ENCODE data around the gene IGFBP2.

IGFBP2 gene

GRCh38 chr2:216636551-216637450 is 3.6 kb downstream of the IGFBP2 start:
- no peak for TF ChIP-seq CTCF (IDR thresholded peaks at IDR 0.05; ENCODE audit: low read depth, low read length)
- DNase-seq (ENCODE audit: low read depth in 2 of 2) = peak; percentile 22 to 33
- no peak overlapping the region for H3K4me3 ChIP-seq (replicated peaks in 1 of 2; ENCODE audit: low read depth in 2 of 2, low read length in 2 of 2)

GRCh38 chr2:216637472-216637871 is 4.3 kb downstream of the IGFBP2 start:
- no peak overlapping the region for H3K4me3 ChIP-seq (replicated peaks in 1 of 2; ENCODE audit: low read depth in 2 of 2, low read length in 2 of 2)
- TF ChIP-seq CTCF (IDR thresholded peaks at IDR 0.05; ENCODE audit: low read depth, low read length) = no peak
- no peak for DNase-seq (ENCODE audit: low read depth in 2 of 2)

- TF ChIP-seq CTCF (IDR thresholded peaks at IDR 0.05; ENCODE audit: low read depth, low read length) = no peak
- peak in 1 of 2 donors; percentile 87 for DNase-seq (ENCODE audit: low read depth in 2 of 2)
- H3K4me3 ChIP-seq (replicated peaks in 1 of 2; ENCODE audit: low read depth in 2 of 2, low read length in 2 of 2) = no peak overlapping the region
These were observed 10.9 kb downstream of the IGFBP2 start for GRCh38 chr2:216643986-216644659.

GRCh38 chr2:216644842-216645635 is 11.8 kb downstream of the IGFBP2 start:
- DNase-seq (ENCODE audit: low read depth in 2 of 2) = peak in 1 of 2 donors; percentile 54
- no peak overlapping the region for H3K4me3 ChIP-seq (replicated peaks in 1 of 2; ENCODE audit: low read depth in 2 of 2, low read length in 2 of 2)
- no peak for TF ChIP-seq CTCF (IDR thresholded peaks at IDR 0.05; ENCODE audit: low read depth, low read length)

- no peak overlapping the region for H3K4me3 ChIP-seq (replicated peaks in 1 of 2; ENCODE audit: low read depth in 2 of 2, low read length in 2 of 2)
- TF ChIP-seq CTCF (IDR thresholded peaks at IDR 0.05; ENCODE audit: low read depth, low read length) = no peak
- DNase-seq (ENCODE audit: low read depth in 2 of 2) = no peak
These were observed 12.4 kb downstream of the IGFBP2 start for GRCh38 chr2:216645636-216645950.

GRCh38 chr2:216646116-216646515 is 12.9 kb downstream of the IGFBP2 start:
- no peak for DNase-seq (ENCODE audit: low read depth in 2 of 2)
- H3K4me3 ChIP-seq (replicated peaks in 1 of 2; ENCODE audit: low read depth in 2 of 2, low read length in 2 of 2) = no peak overlapping the region
- TF ChIP-seq CTCF (IDR thresholded peaks at IDR 0.05; ENCODE audit: low read depth, low read length) = no peak

All from cardiac fibroblast (primary cell).